HepG2 (cell line): ENCODE data around the gene TMEM167A.

Source experiments
- NFIC ChIP-seq: IDR thresholded peaks from 2 replicates; pipeline ENCODE4 v1.6.1; 2012; ENCODE audit warnings: mild to moderate bottlenecking, low read length, inconsistent platforms
- NR2F6 ChIP-seq, 2 experiments: IDR thresholded peaks; 2 replicates each; pipeline ENCODE4 v1.6.1; 2016; ENCODE audit warnings: antibody characterized with exemption in 1 of 2, mild to moderate bottlenecking in 1 of 2
- ZFP36 ChIP-seq: fragments of 150-350 bp; IDR thresholded peaks from 2 replicates; pipeline ENCODE4 v1.6.1; 2018; ENCODE audit warnings: borderline replicate concordance, low read length, low read depth; ENCODE audit not compliant: partially characterized antibody
- TF ChIP-seq, protein P1 (sequence below): sonication (generic); formaldehyde crosslinking; IDR thresholded peaks from 2 replicates; pipeline ENCODE4 v1.5.0; 2020; ENCODE audit warnings: mild to moderate bottlenecking, missing genetic modification reagents, moderate library complexity

DNA sequence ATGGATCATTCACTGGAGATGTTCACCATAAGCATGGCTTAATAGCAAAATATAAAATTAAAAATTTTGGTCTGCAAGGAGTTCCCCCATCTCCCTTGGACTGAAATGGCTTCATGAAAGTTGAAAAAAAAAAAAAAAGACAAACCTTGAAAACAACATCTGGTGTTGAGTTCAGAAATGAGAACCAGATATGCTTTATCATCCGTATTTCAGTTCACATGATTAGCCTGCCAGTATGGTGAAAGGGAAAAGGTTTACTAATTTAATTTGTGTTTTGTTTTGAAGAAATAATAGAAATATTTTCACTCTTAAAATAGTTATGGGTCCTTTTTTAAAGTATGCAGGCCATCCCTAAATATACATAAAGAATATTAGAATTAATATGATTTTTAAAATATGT, 67.8 kb downstream of the TMEM167A start:
- TF ChIP-seq, protein P1, sequence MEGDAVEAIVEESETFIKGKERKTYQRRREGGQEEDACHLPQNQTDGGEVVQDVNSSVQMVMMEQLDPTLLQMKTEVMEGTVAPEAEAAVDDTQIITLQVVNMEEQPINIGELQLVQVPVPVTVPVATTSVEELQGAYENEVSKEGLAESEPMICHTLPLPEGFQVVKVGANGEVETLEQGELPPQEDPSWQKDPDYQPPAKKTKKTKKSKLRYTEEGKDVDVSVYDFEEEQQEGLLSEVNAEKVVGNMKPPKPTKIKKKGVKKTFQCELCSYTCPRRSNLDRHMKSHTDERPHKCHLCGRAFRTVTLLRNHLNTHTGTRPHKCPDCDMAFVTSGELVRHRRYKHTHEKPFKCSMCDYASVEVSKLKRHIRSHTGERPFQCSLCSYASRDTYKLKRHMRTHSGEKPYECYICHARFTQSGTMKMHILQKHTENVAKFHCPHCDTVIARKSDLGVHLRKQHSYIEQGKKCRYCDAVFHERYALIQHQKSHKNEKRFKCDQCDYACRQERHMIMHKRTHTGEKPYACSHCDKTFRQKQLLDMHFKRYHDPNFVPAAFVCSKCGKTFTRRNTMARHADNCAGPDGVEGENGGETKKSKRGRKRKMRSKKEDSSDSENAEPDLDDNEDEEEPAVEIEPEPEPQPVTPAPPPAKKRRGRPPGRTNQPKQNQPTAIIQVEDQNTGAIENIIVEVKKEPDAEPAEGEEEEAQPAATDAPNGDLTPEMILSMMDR (CRISPR knock-in tag): no peak
- TF ChIP-seq NR2F6 (IDR thresholded peaks at IDR 0.05) (no peak), NR2F6 (CRISPR knock-in tag; IDR thresholded peaks at IDR 0.05) (no peak), NFIC (no peak), ZFP36 (no peak)
